NK-92 (cell line): Measurements from ENCODE around the gene LAMB4.

Experiments used
- DNase-seq: peaks from one replicate; lab custom pipeline; 2025; ENCODE audit not compliant: unreplicated experiment; lab: John Stamatoyannopoulos, UW

Gene LAMB4

GRCh38 chr7:107999779-108000560 lies 130.2 kb downstream of the LAMB4 start:
- DNase-seq = no peak

DNA sequence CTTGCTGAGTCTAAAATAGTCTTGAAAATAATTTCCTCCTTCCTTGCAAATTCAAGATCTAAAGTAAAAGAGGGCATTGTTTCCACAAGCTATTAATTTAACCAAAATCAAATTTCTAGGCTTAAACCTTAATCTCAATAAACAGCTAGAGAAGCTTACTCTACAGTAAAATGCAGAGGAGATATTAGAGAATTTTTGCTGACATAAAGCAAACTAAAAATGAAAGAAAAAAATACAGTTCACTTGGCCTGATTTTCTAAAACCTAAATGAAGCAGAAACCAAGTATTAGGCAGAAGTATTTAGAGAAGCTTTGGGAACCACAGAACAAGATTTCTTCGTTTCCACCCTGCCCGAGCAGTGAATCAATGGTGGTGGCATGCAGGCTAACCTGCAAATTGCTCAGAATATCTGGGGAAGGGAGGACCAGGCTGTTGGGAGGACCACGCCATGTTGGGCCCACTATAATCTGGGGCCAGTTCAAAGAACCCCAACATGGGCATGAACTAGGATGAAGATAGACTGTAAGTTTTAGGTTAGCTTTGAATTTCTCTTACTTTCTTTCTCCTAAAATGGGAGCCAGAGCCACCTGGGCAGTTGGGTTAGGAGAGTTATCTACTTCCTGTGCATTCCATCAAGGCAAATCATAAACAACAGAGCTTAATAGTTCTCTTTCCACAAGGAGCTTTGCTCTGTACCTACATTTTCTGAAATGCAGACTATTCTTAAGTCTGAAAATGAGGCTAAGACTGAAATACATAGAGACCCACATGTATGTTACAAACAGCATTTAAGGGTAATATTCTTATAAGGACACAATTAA lies 131.3 kb downstream of the LAMB4 start:
- DNase-seq = no peak

- DNase-seq = no peak
These were observed 132.0 kb downstream of the LAMB4 start for GRCh38 chr7:107998150-107998549.

DNA sequence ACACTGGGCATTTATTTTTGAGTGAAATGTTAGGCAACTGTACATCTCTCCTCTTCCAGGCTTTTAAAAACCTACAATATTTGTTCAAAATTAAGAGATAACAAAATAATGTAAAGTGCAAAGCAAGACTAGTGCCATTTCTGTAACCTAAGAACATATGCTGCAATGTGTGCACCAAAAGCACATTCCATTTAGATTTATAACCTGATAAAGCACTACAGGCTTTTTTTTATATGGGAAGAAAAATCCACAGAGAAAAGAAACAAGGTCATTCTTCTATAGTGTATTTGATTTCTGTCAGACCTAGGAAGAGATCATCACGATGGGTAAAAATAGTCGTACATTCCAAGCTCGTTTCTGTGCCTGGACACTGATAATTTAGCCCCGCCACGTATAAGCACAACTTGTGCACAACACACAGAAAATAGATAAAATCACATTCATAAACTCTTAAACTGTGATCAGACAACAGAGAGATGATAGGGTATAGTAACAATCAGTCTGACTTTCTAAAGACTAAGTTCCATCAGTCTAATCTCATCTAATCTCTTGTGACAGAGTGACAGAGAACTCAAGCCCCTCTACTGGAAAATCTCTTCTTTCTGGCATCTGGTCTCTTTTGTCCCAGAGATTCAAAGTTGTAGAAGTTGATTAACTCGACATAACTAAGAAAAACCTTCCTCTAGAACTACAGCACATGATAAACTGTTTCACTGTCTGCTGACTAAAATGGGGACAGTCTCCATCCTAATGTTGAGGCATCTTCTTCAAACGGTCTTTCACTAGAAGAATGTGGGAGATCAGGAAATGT lies 133.9 kb downstream of the LAMB4 start:
- no peak for DNase-seq

DNA sequence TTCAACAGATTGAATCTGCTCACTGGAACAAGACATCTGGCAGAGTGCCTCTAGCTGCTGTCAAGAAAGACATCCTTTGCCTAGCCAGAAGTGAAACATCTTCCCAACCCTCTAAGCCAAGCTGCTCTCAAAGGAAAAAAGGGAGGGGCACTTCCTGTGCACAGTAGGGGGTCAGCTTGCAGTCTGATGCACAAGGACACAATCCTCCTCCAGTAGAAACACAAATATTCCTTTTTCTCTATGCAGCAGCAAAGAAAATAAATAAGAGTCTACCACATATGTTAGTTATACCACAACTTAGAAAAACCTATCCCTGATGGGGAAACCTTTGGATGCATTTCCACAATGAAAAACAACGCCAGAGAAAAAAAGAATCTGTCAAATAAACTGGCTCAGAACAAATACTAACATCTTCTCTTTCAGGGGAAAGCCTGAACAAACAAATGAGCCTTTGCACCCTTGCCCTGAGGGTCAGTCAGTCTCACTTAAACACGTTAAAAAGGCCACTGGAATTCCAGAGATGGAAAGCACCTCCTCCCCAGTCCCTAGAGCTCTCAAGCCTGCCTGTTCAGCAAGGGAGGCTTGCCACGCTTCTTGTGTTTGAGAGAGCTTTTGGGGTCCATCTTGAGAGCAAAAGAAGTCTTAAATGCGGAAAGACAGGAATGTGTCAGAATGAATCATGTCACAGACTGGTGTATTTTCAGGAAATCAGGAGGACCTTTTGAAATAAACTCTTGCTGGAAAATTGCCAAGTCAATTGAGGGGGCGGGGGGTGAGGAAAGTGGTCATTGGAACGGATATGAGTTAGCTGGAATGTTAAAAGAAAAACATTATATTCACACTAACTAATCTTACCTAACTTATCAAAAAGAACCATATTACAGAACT lies 134.7 kb downstream of the LAMB4 start:
- no peak for DNase-seq

GRCh38 chr7:107994421-107995030 lies 135.6 kb downstream of the LAMB4 start:
- DNase-seq = no peak

GRCh38 chr7:107993891-107994291 lies 136.3 kb downstream of the LAMB4 start:
- DNase-seq = no peak

DNA sequence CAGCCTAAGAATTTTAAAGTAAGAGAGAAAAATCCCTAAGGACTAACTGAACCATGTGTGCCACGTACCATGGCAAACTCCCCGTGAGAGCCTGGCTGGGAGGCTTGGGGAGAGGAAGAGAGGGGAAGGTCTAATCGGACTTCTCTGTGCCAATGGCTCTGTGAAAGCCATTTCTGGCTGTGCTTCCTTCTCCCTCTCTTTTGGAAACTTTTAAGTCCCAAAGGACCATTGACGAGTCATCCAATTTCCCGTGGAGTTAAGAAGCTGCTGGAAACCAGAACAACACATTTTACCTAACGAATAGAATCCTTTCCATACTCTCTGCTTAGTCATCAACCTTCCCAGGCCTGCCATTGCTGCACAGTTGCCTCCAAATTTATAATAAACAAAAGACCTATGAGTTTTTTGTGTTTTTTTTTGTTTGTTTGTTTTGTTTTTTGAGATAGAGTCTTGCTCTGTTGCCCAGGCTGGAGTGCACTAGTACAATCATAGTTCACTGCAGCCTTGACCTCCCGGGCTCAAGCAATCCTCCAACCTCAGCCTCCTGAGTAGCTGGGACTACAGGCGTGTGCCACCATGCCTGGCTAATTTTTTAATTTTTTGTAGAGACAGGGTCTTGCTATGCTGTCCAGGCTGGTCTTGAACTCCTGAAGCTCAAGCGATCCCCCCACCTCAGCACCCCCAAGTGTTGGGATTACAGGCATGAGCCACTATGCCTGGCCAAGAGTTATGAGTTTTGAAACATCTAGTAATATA lies 140.4 kb downstream of the LAMB4 start:
- no peak for DNase-seq

- no peak for DNase-seq
These were observed 147.2 kb downstream of the LAMB4 start for GRCh38 chr7:107982918-107983389.

DNA sequence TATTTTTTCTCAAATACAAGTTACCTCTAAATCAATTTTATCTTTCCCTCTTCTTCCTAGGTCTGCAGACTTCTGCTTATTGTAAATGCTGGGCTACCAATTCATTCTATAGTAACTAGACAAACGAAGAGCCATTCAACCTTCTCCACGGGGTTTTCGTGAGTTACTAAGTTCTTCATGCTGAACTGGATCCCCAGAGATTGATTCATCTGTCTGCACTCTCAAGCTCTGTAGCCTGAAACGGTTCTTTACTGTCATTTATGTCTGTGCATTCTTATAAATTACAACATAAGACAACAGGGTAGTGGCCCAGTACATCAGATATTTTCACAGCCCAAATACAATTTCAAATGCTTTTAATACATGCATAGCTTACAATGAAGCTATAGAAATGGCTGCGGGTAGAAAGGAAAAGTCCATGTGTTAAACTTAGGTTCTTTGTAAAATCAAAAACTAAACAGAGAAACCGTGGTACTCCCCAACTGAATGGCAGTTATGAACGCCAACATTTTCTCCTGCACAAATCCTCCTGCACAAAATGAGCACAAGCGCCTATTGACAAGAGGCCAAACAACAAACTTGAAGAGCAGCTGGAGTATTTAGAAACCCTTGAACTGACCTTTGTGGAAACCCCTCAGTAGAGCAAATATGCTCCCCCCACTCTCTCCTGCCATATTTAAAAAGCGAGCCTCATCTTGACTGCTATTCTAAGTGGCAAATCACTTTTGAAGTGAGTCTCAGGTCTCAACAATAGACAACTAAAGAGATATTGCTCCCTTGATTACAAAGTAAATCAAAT lies 147.9 kb downstream of the LAMB4 start:
- DNase-seq = no peak

DNA sequence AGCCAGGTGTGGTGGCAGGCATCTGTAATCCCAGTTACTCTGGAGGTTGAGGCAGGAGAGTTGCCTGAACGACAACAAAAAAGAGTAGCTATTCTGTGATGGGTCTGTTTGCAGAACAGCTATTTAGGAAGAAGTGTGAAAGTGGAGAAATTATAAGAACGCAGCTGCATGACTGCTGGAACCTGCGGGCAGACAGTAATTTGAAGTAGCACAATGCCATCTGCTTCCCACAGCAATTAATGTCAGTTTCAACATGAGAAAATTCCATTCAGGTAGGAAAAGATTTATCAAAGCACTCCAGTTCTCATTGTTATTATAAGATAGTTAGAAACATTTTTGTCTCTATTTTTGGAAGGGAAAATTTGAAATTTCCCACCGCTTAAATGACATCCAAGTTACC lies 148.7 kb downstream of the LAMB4 start:
- DNase-seq = no peak

GRCh38 chr7:107980671-107981190 lies 149.4 kb downstream of the LAMB4 start:
- DNase-seq = no peak

DNA sequence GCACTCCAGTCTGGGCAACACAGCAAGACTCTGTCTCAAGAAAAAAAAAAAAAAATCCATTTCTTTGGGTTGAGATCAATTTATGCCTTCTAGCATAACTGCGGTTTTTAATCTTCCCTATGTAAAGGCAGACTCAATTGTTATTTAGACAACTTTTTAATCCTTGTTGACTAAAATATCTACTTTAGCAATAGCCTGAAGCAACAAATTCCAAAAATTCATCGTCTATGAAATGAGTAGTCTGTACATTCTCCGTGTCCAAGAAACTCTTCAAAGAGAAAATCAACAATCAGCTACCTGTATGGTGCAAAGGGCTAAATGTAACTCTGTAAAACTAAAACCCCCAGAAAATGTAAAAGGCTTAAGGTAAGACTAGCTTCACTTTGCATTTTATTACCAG lies 150.0 kb downstream of the LAMB4 start:
- DNase-seq = no peak

DNA sequence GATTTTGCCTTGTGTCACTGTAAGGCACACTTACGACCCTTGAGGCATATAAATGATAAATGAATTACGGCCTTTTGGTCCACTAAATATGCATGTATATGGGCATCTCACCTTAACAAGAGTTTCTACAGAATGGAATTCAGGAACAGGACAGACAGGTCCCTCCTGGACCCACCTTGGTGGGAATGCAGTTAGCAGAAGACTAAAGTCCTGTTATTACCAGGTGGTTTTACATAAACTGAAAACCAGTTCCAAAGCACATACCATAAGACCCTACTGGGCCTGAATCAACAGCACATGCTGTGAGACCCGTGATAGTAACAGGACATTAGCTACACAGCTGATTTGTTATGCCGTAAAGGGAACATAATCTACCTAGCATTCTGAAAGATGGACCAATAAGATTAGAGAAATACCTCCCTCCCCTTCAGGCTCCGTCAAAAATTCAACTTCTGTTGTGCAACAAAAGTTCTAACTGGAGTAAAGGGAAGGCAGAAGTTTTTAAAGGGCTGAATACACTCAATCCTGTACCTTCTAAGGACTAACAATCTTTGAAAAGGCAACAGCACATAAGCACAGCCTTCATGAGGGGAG lies 151.2 kb downstream of the LAMB4 start:
- no peak for DNase-seq

DNA sequence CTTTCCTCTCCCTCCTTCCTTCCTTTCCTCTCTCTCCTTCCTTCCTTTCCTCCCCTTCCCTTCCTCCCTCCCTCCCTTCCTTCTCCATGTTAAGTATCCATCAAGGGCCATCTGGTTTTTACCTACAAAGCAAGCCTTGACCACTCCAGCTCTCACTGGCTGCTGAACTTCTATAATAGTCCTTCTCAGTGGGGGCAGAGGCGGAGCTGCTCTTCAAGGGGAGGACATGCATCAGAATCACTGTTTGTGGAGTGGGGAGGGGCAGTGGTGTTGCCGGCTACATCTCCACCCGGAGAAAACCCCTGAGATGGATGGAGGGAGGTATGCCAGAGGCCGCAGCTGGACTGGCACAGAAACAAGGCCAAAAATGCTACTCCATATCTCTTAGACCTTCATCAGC lies 153.1 kb downstream of the LAMB4 start:
- no peak for DNase-seq

DNA sequence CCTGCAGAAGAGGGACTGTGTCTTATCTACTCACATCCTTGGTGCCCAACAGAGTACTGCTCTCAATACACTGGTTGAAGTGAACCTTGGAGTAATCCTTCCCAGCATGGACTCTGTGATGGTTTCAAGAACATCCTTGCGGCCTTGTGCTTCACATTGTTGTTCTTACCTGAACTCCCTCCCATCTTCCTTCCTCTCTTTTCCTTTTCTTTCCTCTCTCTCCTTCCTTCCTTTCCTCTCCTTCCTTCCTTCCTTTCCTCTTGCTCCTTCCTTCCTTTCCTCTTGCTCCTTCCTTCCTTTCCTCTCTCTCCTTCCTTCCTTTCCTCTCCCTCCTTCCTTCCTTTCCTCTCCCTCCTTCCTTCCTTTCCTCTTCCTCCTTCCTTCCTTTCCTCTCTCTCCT lies 153.5 kb downstream of the LAMB4 start:
- no peak for DNase-seq

GRCh38 chr7:107975394-107976013 lies 154.7 kb downstream of the LAMB4 start:
- DNase-seq = no peak
